B cell (primary cell): ENCODE results near the gene FSTL5. TPM values are rescaled to one million over a fixed set of nuclear protein-coding genes. Genes with fewer than 3 reads are reported as not detected.

ENCODE experiments used
- ATAC-seq: fragments of 200-7000 bp; cut with Tn5 transposase; one replicate; pipeline ENCODE4 v1.10.0; 2021; ENCODE audit warnings: low read depth, mild to moderate bottlenecking, moderate number of reproducible peaks, moderate library complexity
- CTCF ChIA-PET: fragments of 350-600 bp; sonication (Branson Sonifier 250); formaldehyde crosslinking; loops from one replicate; lab custom pipeline; 2021; ENCODE audit warnings: antibody characterized with exemption, inconsistent platforms; lab: Charles Lee
- POLR2A ChIA-PET: fragments of 350-600 bp; sonication (Branson Sonifier 250); formaldehyde crosslinking; loops from one replicate; lab custom pipeline; 2021; ENCODE audit warnings: antibody characterized with exemption; lab: Charles Lee
- DNase-seq: peaks from one replicate; pipeline ENCODE4 v3.0.0; 2013
- H2AFZ ChIP-seq: 2 replicates; pipeline ENCODE4 v1.6.1; 2012; ENCODE audit warnings: mild to moderate bottlenecking, low read depth, low read length; ENCODE audit not compliant: insufficient read depth, poor library complexity, severe bottlenecking
- H3K27ac ChIP-seq, 2 donors: 1 replicate in 1 of 2; 2 replicates in 1 of 2; pipeline ENCODE4 v1.5.1; 2012 to 2013; ENCODE audit warnings: low read length in 2 of 2, mild to moderate bottlenecking in 2 of 2, moderate library complexity in 1 of 2
- H3K27me3 ChIP-seq, 4 experiments: fragments of 200-600 bp in 1 of 4; sonication (generic) in 1 of 4; replicated peaks in 1 of 4; 1 replicate in 2 of 4; 2 replicates in 2 of 4; pipeline versions ENCODE4 v1.6.1 to v1.7.0; 2013 to 2016; ENCODE audit warnings: low read length in 3 of 4, mild to moderate bottlenecking in 2 of 4, mixed read lengths in 1 of 4, moderate library complexity in 1 of 4; ENCODE audit not compliant: insufficient read depth in 4 of 4, control insufficient read depth in 3 of 4; ENCODE audit errors: control extremely low read depth in 1 of 4
- H3K36me3 ChIP-seq, 2 experiments: replicated peaks in 1 of 2; 1 replicate in 1 of 2; 2 replicates in 1 of 2; pipeline versions ENCODE4 v1.6.1 to v1.7.1; 2013; ENCODE audit warnings: low read length in 1 of 2; ENCODE audit not compliant: insufficient read depth in 2 of 2, control insufficient read depth in 1 of 2; ENCODE audit errors: control extremely low read depth in 1 of 2, extremely low read depth in 1 of 2
- H3K4me1 ChIP-seq, 2 donors: fragments of 200-600 bp in 1 of 2; sonication (generic) in 1 of 2; 1 replicate in 1 of 2; 2 replicates in 1 of 2; pipeline versions ENCODE4 v1.5.1 to v1.6.1; 2013 to 2017; ENCODE audit warnings: low read length in 2 of 2; ENCODE audit not compliant: control insufficient read depth in 2 of 2, insufficient read depth in 2 of 2
- H3K4me2 ChIP-seq: replicated peaks from 2 replicates; pipeline ENCODE3; 2012; ENCODE audit warnings: mild to moderate bottlenecking, low read depth, low read length; ENCODE audit not compliant: poor library complexity, severe bottlenecking
- H3K4me3 ChIP-seq, 5 experiments: fragments of 200-600 bp in 1 of 5; sonication (generic) in 1 of 5; 1 replicate in 3 of 5; 2 replicates in 2 of 5; pipeline versions ENCODE4 v1.5.1 to v1.7.0; 2011 to 2016; ENCODE audit warnings: low read length in 4 of 5, mild to moderate bottlenecking in 4 of 5, low read depth in 2 of 5, control low read depth in 1 of 5, moderate library complexity in 1 of 5; ENCODE audit not compliant: insufficient read depth in 1 of 5; ENCODE audit errors: control extremely low read depth in 1 of 5, extremely low read depth in 1 of 5
- H3K79me2 ChIP-seq: fragments of 200-600 bp; sonication (generic); one replicate; pipeline ENCODE4 v1.6.0; 2016; ENCODE audit warnings: low read length; ENCODE audit not compliant: control insufficient read depth, insufficient read depth
- H3K9ac ChIP-seq: fragments of 200-600 bp; sonication (generic); 2 replicates; pipeline ENCODE4 v1.6.1; 2017; ENCODE audit warnings: mild to moderate bottlenecking, low read length, moderate library complexity
- H3K9me3 ChIP-seq, 3 donors: one replicate each; pipeline versions ENCODE4 v1.6.1 to v1.7.1; 2013; ENCODE audit warnings: low read length in 2 of 3; ENCODE audit not compliant: control insufficient read depth in 2 of 3, insufficient read depth in 1 of 3; ENCODE audit errors: control extremely low read depth in 1 of 3
- H4K20me1 ChIP-seq: 2 replicates; pipeline ENCODE4 v1.6.0; 2012; ENCODE audit warnings: mild to moderate bottlenecking, low read length; ENCODE audit not compliant: insufficient read depth, control insufficient read depth, poor library complexity, severe bottlenecking
- H3K27ac Mint-ChIP-seq: one replicate; pipeline ENCODE4 v1.8.0; 2021; ENCODE audit warnings: mixed read lengths
- H3K27me3 Mint-ChIP-seq: one replicate; pipeline ENCODE4 v1.8.0; 2021; ENCODE audit warnings: mixed read lengths
- H3K4me1 Mint-ChIP-seq: one replicate; pipeline ENCODE4 v1.8.0; 2021; ENCODE audit warnings: mixed read lengths
- H3K4me3 Mint-ChIP-seq: one replicate; pipeline ENCODE4 v1.8.0; 2021; ENCODE audit warnings: mixed read lengths
- H3K9me3 Mint-ChIP-seq: one replicate; pipeline ENCODE4 v1.8.0; 2022; ENCODE audit warnings: mixed read lengths; ENCODE audit not compliant: insufficient read depth
- EZH2 ChIP-seq: IDR thresholded peaks from 2 replicates; pipeline ENCODE4 v1.6.1; 2012; ENCODE audit warnings: borderline replicate concordance, low read depth, mild to moderate bottlenecking, moderate library complexity, low read length; ENCODE audit not compliant: insufficient read depth, poor library complexity, severe bottlenecking
- WGBS: methylation state at CpG from one replicate; pipeline ENCODE4 v1.1.5; 2013; ENCODE audit warnings: missing lambda C conversion rate; ENCODE audit not compliant: insufficient coverage; 5-methylcytosine and 5-hydroxymethylcytosine counted together
- intact Hi-C: fragments of 100-400 bp; cut with micrococcal nuclease; formaldehyde crosslinking; loops from one replicate; pipeline ENCODE4 v1.10.0; 2022
- polyA plus RNA-seq: library from polyadenylated mRNA; depleted of rRNA; stranded (reverse); fragments of >200 nt; gene quantifications from 2 replicates; pipeline ENCODE4 v1.2.3, GENCODE V29; 2012
- total RNA-seq, 2 donors: library from RNA; stranded (reverse); fragments of 120-200 nt in 1 of 2; gene quantifications; 1 replicate in 1 of 2; 2 replicates in 1 of 2; pipeline versions ENCODE4 v1.2.3 to v1.2.4, GENCODE V29; 2013 to 2022
- TF ChIP-seq, protein P1 (sequence below): fragments of 200-600 bp; IDR thresholded peaks from one replicate; pipeline ENCODE4 v1.8.0; 2022; ENCODE audit warnings: antibody characterized with exemption, mild to moderate bottlenecking

FSTL5 gene
- total and polyA plus RNA-seq, 2 donors (not counting 1 experiment from before 2014, with no cell fraction given) = not detected

DNA sequence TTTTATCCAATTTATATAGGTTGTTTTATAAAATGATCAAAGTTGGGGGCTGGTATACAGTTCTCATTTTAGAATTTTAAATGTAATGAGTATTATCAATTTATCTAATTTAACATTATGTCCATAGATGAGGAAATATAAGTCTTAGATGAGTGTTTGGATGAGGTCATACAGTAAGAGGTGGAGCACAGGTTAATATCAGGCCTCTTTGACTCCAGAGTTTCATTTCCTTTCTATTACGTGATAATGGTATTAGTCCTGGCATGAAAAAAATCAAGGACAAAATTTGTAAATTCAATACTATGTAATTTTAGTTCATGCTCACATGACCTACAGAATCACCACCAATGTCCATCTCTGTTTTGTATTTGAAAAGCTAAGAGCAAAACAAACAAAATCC is 269.8 kb downstream of the FSTL5 start:
- Histone ChIP-seq H3K9ac (no peak overlapping the region), H3K36me3 (no peaks in the 10 kb centered on the region), H3K4me2 (no peak overlapping the region), H4K20me1 (no peaks in the 10 kb centered on the region), H3K27ac (no peak overlapping the region), H3K4me3 (no peak overlapping the region), H3K4me1 (no peaks in the 10 kb centered on the region), H3K79me2 (no peaks in the 10 kb centered on the region), H3K9me3 (no peaks in the 10 kb centered on the region), H2AFZ (no peak overlapping the region), H3K27me3 (no peaks in the 10 kb centered on the region)
- H3K9me3 Mint-ChIP-seq = peaks cover 2% of the 10 kb centered on the region
- DNase-seq = no peak
- no peak overlapping the region for H3K4me3 Mint-ChIP-seq
- no CpG with 5 or more reads among the region's 1 CpG for WGBS
- intact Hi-C loops = no loop called here
- ChIA-PET POLR2A (no interaction called here), CTCF (no interaction called here)
- no peaks in the 10 kb centered on the region for H3K4me1 Mint-ChIP-seq
- no peak overlapping the region for H3K27ac Mint-ChIP-seq
- H3K27me3 Mint-ChIP-seq = no peaks in the 10 kb centered on the region
- TF ChIP-seq, protein P1, sequence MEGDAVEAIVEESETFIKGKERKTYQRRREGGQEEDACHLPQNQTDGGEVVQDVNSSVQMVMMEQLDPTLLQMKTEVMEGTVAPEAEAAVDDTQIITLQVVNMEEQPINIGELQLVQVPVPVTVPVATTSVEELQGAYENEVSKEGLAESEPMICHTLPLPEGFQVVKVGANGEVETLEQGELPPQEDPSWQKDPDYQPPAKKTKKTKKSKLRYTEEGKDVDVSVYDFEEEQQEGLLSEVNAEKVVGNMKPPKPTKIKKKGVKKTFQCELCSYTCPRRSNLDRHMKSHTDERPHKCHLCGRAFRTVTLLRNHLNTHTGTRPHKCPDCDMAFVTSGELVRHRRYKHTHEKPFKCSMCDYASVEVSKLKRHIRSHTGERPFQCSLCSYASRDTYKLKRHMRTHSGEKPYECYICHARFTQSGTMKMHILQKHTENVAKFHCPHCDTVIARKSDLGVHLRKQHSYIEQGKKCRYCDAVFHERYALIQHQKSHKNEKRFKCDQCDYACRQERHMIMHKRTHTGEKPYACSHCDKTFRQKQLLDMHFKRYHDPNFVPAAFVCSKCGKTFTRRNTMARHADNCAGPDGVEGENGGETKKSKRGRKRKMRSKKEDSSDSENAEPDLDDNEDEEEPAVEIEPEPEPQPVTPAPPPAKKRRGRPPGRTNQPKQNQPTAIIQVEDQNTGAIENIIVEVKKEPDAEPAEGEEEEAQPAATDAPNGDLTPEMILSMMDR = no peak
- TF ChIP-seq EZH2 = no peak
- ATAC-seq = no peak

- no peaks in the 10 kb centered on the region for H3K36me3 ChIP-seq
- Mint-ChIP-seq H3K27ac (no peak overlapping the region), H3K27me3 (no peaks in the 10 kb centered on the region), H3K4me3 (no peak overlapping the region), H3K9me3 (peaks cover 2% of the 10 kb centered on the region), H3K4me1 (no peaks in the 10 kb centered on the region)
- no peak overlapping the region for H3K27ac ChIP-seq
- no peaks in the 10 kb centered on the region for H3K79me2 ChIP-seq
- ATAC-seq (no peak), DNase-seq (no peak)
- no peaks in the 10 kb centered on the region for H3K9me3 ChIP-seq
- no peaks in the 10 kb centered on the region for H3K4me1 ChIP-seq
- H4K20me1 ChIP-seq = no peaks in the 10 kb centered on the region
- ChIA-PET CTCF (no interaction called here), POLR2A (no interaction called here)
- H2AFZ ChIP-seq = no peak overlapping the region
- no peaks in the 10 kb centered on the region for H3K27me3 ChIP-seq
- WGBS = no CpG with 5 or more reads among the region's 1 CpG
- TF ChIP-seq EZH2 = no peak
- TF ChIP-seq, protein P1 = no peak
- H3K9ac ChIP-seq = no peak overlapping the region
- H3K4me3 ChIP-seq = no peak overlapping the region
- intact Hi-C loops = no loop called here
- no peak overlapping the region for H3K4me2 ChIP-seq
These were observed 270.2 kb downstream of the FSTL5 start for GRCh38 chr4:161893566-161893965.
